ENCODE results near the gene TMEFF2.

The TMEFF2 gene

DNA sequence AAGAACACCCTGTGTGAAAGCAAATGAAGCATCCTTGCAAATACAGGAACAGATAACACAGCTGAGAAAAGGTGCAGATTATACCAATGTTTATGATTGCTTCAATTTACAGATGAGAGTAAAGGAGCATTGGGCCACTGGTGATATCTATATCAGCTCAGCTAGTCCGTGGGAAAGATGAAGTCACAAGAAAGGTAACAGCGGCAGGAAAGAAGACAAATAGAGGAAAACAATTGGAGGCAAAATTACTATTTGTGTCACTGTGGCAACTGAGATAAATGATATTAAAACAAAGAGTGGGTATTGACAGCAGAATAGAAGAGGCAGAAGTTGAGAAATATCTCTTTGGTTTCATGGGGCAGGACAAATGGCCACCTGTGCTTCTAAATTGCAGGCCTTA, 226.6 kb downstream of the TMEFF2 start:
- H3K27me3 ChIP-seq (ENCODE audit: insufficient read depth, poor library complexity, severe bottlenecking) = no peaks in the 10 kb centered on the region
- H3K4me3 ChIP-seq (ENCODE audit: severe bottlenecking) = no peak overlapping the region
- no peaks in the 10 kb centered on the region for H3K4me1 ChIP-seq (ENCODE audit: insufficient read depth, poor library complexity, severe bottlenecking)
- H3K27ac ChIP-seq (ENCODE audit: poor library complexity, severe bottlenecking) = no peak overlapping the region
- TF ChIP-seq, protein P1, sequence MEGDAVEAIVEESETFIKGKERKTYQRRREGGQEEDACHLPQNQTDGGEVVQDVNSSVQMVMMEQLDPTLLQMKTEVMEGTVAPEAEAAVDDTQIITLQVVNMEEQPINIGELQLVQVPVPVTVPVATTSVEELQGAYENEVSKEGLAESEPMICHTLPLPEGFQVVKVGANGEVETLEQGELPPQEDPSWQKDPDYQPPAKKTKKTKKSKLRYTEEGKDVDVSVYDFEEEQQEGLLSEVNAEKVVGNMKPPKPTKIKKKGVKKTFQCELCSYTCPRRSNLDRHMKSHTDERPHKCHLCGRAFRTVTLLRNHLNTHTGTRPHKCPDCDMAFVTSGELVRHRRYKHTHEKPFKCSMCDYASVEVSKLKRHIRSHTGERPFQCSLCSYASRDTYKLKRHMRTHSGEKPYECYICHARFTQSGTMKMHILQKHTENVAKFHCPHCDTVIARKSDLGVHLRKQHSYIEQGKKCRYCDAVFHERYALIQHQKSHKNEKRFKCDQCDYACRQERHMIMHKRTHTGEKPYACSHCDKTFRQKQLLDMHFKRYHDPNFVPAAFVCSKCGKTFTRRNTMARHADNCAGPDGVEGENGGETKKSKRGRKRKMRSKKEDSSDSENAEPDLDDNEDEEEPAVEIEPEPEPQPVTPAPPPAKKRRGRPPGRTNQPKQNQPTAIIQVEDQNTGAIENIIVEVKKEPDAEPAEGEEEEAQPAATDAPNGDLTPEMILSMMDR (IDR thresholded peaks at IDR 0.05; ENCODE audit: poor library complexity, severe bottlenecking) = no peak
- no peaks in the 10 kb centered on the region for H3K36me3 ChIP-seq (ENCODE audit: low read depth)
- no peaks in the 10 kb centered on the region for H3K9me3 ChIP-seq (ENCODE audit: severe bottlenecking)
- no peak for DNase-seq (ENCODE audit: low spot score)
- no peak for ATAC-seq (ENCODE audit: low read depth)

DNA sequence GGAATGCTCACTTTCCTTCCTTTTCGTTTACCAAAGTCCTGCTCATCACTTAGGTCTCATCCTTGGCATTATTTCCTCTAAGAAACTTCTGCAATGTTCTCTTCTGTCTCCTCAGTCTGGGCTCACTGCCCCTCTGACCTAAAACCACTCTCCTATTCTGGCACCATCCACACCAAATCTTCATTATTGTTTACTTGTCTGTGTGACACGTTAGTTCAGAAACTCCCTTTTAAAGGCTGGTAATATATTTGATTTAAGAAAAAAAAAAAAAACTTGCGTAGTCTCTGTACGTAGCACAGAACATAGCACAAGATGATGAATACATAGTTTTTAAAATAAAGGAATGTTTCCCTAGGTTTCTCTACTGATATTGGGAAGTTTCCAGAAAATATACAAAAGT, 229.0 kb downstream of the TMEFF2 start:
- TF ChIP-seq, protein P1 (IDR thresholded peaks at IDR 0.05; ENCODE audit: poor library complexity, severe bottlenecking) = no peak
- no peaks in the 10 kb centered on the region for H3K9me3 ChIP-seq (ENCODE audit: severe bottlenecking)
- no peaks in the 10 kb centered on the region for H3K4me1 ChIP-seq (ENCODE audit: insufficient read depth, poor library complexity, severe bottlenecking)
- no peak overlapping the region for H3K4me3 ChIP-seq (ENCODE audit: severe bottlenecking)
- no peaks in the 10 kb centered on the region for H3K27me3 ChIP-seq (ENCODE audit: insufficient read depth, poor library complexity, severe bottlenecking)
- H3K27ac ChIP-seq (ENCODE audit: poor library complexity, severe bottlenecking) = no peak overlapping the region
- H3K36me3 ChIP-seq (ENCODE audit: low read depth) = no peaks in the 10 kb centered on the region
- ATAC-seq (ENCODE audit: low read depth) (no peak), DNase-seq (ENCODE audit: low spot score) (no peak)

DNA sequence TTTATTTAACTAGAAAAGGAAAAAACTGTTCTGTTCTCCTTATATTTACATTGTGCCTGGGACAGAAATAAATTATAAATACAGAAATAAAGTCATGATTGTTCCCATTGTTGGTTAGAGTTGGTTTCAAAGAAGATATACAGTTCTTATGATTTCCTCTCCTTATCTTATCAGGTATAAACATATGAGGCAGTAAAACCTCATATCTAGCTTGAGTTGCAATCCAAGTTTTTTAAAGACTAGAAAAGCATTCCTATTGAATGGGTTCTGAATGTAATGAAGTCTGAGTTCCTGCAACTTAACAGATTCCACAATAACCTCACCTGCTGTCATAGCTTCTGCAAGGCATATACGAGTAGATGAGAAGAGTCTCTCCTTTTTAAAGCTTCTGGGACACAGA, 233.2 kb downstream of the TMEFF2 start:
- ATAC-seq (ENCODE audit: low read depth) = no peak
- H3K4me1 ChIP-seq (ENCODE audit: insufficient read depth, poor library complexity, severe bottlenecking) = no peaks in the 10 kb centered on the region
- H3K9me3 ChIP-seq (ENCODE audit: severe bottlenecking) = no peaks in the 10 kb centered on the region
- H3K27me3 ChIP-seq (ENCODE audit: insufficient read depth, poor library complexity, severe bottlenecking) = no peaks in the 10 kb centered on the region
- no peaks in the 10 kb centered on the region for H3K36me3 ChIP-seq (ENCODE audit: low read depth)
- no peak overlapping the region for H3K4me3 ChIP-seq (ENCODE audit: severe bottlenecking)
- no peak for DNase-seq (ENCODE audit: low spot score)
- TF ChIP-seq, protein P1 (IDR thresholded peaks at IDR 0.05; ENCODE audit: poor library complexity, severe bottlenecking) = no peak
- H3K27ac ChIP-seq (ENCODE audit: poor library complexity, severe bottlenecking) = no peak overlapping the region

DNA sequence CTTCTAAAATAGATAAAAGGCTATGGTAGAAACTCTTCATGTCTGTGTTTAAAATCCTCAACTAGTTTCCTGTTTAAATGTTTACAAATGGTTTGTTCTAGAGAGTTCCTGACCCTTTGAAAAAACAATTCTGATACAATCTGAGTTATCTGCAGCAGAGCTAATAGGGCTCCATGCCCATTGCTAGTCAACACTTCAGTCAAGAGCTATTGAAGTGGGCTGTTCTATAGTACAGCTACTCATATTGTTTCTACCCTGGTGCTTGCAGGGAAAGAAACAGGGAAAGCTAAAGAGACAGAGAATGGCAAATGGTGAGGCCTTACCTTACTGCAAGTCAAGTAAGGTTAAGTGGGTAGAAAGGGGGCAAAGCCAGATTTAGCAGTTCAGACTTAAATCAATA, 235.5 kb downstream of the TMEFF2 start:
- Histone ChIP-seq H3K27me3 (ENCODE audit: insufficient read depth, poor library complexity, severe bottlenecking) (no peaks in the 10 kb centered on the region), H3K4me1 (ENCODE audit: insufficient read depth, poor library complexity, severe bottlenecking) (no peaks in the 10 kb centered on the region), H3K4me3 (ENCODE audit: severe bottlenecking) (no peak overlapping the region), H3K27ac (ENCODE audit: poor library complexity, severe bottlenecking) (no peak overlapping the region), H3K36me3 (ENCODE audit: low read depth) (no peaks in the 10 kb centered on the region), H3K9me3 (ENCODE audit: severe bottlenecking) (no peaks in the 10 kb centered on the region)
- DNase-seq (ENCODE audit: low spot score) = no peak
- ATAC-seq (ENCODE audit: low read depth) = no peak
- TF ChIP-seq, protein P1 (IDR thresholded peaks at IDR 0.05; ENCODE audit: poor library complexity, severe bottlenecking) = no peak

DNA sequence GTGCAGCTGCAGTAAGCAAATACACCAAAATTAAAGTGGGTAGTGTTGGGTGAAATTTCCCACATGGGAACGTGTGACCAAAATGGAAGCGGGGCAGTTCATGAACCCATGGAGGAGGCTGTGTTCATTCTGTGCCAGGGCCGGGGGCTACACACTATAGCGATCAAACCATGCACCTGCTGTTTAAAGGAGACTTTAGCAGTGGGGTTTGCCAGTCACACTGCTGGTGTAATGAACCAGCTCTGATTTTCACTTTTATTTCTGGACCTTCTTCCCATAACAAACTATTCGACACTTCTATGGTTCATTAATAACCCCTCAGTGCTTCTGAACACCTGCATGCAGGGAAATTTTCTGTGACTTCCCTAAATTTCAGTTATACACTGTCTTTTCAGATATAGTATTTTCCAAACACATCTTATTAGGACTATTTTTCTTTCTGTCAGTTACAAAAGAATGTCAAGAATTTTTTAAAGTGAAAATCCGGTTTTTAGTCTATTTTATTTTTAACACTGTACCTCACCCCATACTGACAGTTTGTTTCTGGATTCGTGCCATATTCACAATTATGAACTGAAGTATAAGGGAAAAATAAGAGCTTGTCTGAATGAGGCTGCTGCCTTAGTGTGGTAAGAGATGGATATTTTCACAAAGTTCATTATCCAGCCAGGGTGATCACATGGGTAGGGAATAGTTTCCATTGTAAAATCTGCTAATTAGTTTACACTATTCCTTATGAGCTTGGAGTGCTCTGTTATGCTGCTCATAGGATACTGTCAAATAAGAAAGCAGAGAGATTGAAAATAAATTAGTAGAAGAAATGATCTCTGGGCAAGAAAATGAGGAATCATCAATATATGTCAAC, 236.5 kb downstream of the TMEFF2 start:
- ATAC-seq (ENCODE audit: low read depth) (no peak), DNase-seq (ENCODE audit: low spot score) (no peak)
- no peaks in the 10 kb centered on the region for H3K4me1 ChIP-seq (ENCODE audit: insufficient read depth, poor library complexity, severe bottlenecking)
- H3K9me3 ChIP-seq (ENCODE audit: severe bottlenecking) = no peaks in the 10 kb centered on the region
- no peaks in the 10 kb centered on the region for H3K36me3 ChIP-seq (ENCODE audit: low read depth)
- TF ChIP-seq, protein P1 (IDR thresholded peaks at IDR 0.05; ENCODE audit: poor library complexity, severe bottlenecking) = no peak
- H3K27me3 ChIP-seq (ENCODE audit: insufficient read depth, poor library complexity, severe bottlenecking) = no peaks in the 10 kb centered on the region
- no peak overlapping the region for H3K27ac ChIP-seq (ENCODE audit: poor library complexity, severe bottlenecking)
- H3K4me3 ChIP-seq (ENCODE audit: severe bottlenecking) = no peak overlapping the region
